HCEC 1CT (cell line): ENCODE data around the gene SPATA2.

Experiments
- DNase-seq: peaks from one replicate; pipeline ENCODE4 v3.0.0-alpha.2; 2017

The SPATA2 gene

DNA sequence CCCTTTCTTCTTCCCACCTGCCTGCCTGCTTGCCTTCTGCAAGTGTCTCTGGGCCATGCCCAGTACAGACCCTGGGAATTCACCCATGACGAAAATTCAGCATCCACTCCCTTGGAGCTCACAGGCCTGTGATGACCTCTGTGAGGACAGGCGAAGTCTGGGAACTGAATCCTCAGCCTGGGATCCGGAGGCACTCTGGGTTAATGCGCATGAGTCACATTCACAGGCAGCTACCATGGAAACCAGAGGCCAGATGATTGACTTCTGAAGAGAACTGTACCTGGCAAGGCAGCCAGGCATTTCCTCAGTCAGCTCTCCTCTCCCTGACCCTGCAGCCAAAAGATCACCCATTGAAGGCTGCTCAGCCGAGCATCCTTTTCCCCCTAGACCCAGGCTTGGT is 61.7 kb downstream of the SPATA2 start:
- peak; percentile 57 for DNase-seq
